Ishikawa (cell line): ENCODE results near the gene NCR3LG1.

Source experiments
- CEBPB ChIP-seq: IDR thresholded peaks from 2 replicates; pipeline ENCODE4 v1.6.1; 2012
- CREB1 ChIP-seq: IDR thresholded peaks from 2 replicates; pipeline ENCODE4 v1.6.1; 2012; ENCODE audit warnings: low read depth
- EGR1 ChIP-seq: IDR thresholded peaks from 2 replicates; pipeline ENCODE4 v1.6.1; 2012
- EP300 ChIP-seq: IDR thresholded peaks from 2 replicates; pipeline ENCODE4 v1.6.1; 2012; ENCODE audit warnings: borderline replicate concordance
- FOXM1 ChIP-seq: IDR thresholded peaks from 2 replicates; pipeline ENCODE4 v1.6.1; 2012; ENCODE audit warnings: low read depth, borderline replicate concordance
- NFIC ChIP-seq: IDR thresholded peaks from 2 replicates; pipeline ENCODE4 v1.6.1; 2012
- RAD21 ChIP-seq: IDR thresholded peaks from 2 replicates; pipeline ENCODE4 v1.6.1; 2012; ENCODE audit warnings: low read depth
- TAF1 ChIP-seq: IDR thresholded peaks from 2 replicates; pipeline ENCODE4 v1.6.1; 2012; ENCODE audit warnings: low read depth, mild to moderate bottlenecking
- TEAD4 ChIP-seq: IDR thresholded peaks from 2 replicates; pipeline ENCODE4 v1.6.1; 2012
- YY1 ChIP-seq: IDR thresholded peaks from 2 replicates; pipeline ENCODE4 v1.6.1; 2012; ENCODE audit warnings: low read depth
- ZBTB7A ChIP-seq: IDR thresholded peaks from 2 replicates; pipeline ENCODE4 v1.6.1; 2012; ENCODE audit warnings: low read depth
- TF ChIP-seq, protein P1 (sequence below): IDR thresholded peaks from 2 replicates; pipeline ENCODE4 v1.6.1; 2012
- TF ChIP-seq, protein P2 (sequence below): IDR thresholded peaks from 2 replicates; pipeline ENCODE4 v1.6.1; 2012; ENCODE audit warnings: low read depth, mild to moderate bottlenecking
- TF ChIP-seq, protein P3 (sequence below): IDR thresholded peaks from 2 replicates; pipeline ENCODE4 v1.6.1; 2012

DNA sequence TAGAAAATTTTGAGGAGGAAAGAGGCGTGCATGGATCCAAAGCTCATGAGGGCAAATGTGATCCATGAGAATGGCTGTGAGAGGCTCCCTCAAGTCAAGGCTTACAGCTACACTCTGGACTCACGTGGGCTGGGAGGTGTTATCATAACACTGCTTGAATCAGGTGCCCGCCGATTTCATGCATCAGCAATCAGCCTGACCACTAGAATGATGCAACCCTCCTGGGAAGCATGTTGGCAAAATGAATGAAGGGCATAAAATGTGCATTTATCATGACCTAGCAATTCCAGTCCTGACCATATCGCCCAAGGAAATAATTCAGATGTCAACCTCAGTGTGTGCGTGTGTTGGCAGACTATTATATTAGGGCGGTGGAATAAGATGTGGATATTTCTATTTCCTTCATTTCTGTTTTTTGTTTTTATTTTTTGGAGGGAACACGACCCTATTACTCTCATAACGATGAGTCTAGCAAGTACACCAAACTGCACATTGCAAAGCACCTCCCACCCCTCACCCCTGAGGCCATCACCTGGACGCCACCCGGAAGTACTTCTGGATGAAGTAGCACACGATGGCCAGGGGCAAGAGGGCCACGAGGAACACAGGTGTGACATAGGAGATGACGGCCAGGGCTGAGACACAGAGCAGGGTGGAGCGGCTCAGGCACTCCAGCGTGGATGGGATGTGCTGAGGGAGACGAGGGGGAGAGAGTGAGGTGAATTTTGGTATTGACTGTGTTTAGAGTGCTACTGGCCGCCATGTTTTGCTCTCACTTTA is 52.6 kb downstream of the NCR3LG1 start:
- TF ChIP-seq, protein P1, sequence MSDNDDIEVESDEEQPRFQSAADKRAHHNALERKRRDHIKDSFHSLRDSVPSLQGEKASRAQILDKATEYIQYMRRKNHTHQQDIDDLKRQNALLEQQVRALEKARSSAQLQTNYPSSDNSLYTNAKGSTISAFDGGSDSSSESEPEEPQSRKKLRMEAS, result peak; percentile 57
- TF ChIP-seq CREB1 (no peak), TEAD4 (no peak), TAF1 (no peak), YY1 (no peak), FOXM1 (no peak), RAD21 (no peak), EP300 (no peak), NFIC (no peak), CEBPB (peak; percentile 60; the same call in 1 of the 2 replicates), EGR1 (no peak), ZBTB7A (no peak)
- TF ChIP-seq, protein P2, sequence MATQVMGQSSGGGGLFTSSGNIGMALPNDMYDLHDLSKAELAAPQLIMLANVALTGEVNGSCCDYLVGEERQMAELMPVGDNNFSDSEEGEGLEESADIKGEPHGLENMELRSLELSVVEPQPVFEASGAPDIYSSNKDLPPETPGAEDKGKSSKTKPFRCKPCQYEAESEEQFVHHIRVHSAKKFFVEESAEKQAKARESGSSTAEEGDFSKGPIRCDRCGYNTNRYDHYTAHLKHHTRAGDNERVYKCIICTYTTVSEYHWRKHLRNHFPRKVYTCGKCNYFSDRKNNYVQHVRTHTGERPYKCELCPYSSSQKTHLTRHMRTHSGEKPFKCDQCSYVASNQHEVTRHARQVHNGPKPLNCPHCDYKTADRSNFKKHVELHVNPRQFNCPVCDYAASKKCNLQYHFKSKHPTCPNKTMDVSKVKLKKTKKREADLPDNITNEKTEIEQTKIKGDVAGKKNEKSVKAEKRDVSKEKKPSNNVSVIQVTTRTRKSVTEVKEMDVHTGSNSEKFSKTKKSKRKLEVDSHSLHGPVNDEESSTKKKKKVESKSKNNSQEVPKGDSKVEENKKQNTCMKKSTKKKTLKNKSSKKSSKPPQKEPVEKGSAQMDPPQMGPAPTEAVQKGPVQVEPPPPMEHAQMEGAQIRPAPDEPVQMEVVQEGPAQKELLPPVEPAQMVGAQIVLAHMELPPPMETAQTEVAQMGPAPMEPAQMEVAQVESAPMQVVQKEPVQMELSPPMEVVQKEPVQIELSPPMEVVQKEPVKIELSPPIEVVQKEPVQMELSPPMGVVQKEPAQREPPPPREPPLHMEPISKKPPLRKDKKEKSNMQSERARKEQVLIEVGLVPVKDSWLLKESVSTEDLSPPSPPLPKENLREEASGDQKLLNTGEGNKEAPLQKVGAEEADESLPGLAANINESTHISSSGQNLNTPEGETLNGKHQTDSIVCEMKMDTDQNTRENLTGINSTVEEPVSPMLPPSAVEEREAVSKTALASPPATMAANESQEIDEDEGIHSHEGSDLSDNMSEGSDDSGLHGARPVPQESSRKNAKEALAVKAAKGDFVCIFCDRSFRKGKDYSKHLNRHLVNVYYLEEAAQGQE, result no peak
- TF ChIP-seq, protein P3, sequence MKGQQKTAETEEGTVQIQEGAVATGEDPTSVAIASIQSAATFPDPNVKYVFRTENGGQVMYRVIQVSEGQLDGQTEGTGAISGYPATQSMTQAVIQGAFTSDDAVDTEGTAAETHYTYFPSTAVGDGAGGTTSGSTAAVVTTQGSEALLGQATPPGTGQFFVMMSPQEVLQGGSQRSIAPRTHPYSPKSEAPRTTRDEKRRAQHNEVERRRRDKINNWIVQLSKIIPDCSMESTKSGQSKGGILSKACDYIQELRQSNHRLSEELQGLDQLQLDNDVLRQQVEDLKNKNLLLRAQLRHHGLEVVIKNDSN, result no peak
